ENCODE data around the gene ASB18.

GRCh38 chr2:236162031-236162845, 102.0 kb downstream of the ASB18 start:
- TF ChIP-seq POLR2A (IDR thresholded peaks at IDR 0.05) (no peak), CTCF (IDR thresholded peaks at IDR 0.05) (no peak)

Measured in Peyer's patch (tissue), 4 donors.